CD14-positive monocyte (primary cell): ENCODE data around the gene BRIP1. TPM values are rescaled to one million over a fixed set of nuclear protein-coding genes. Genes with fewer than 3 reads are reported as not detected.
A peak's percentile ranks its signal among the peaks of the same experiment; 100 is the strongest.

Experiments
- DNase-seq, 3 donors: peaks; one replicate each; pipeline ENCODE4 v3.0.0-alpha.2; 2011 to 2022
- H2AFZ ChIP-seq: 2 replicates; pipeline ENCODE4 v1.6.0; 2012; ENCODE audit warnings: mild to moderate bottlenecking, low read depth, low read length, inconsistent platforms; ENCODE audit not compliant: insufficient read depth, poor library complexity, severe bottlenecking
- H3K27ac ChIP-seq, 2 donors: 1 replicate in 1 of 2; 2 replicates in 1 of 2; pipeline ENCODE4 v1.5.1; 2012 to 2013; ENCODE audit warnings: low read length in 2 of 2, control low read depth in 1 of 2, inconsistent platforms in 1 of 2, low read depth in 1 of 2, mild to moderate bottlenecking in 1 of 2
- H3K27me3 ChIP-seq, 2 donors: one replicate each; pipeline versions ENCODE4 v1.6.0 to v1.6.1; 2011 to 2013; ENCODE audit warnings: low read length in 2 of 2; ENCODE audit not compliant: control insufficient read depth in 2 of 2, insufficient read depth in 2 of 2
- H3K36me3 ChIP-seq, 2 donors: replicated peaks in 1 of 2; 1 replicate in 1 of 2; 2 replicates in 1 of 2; pipeline versions ENCODE4 v1.5.1 to v1.6.1; 2012 to 2013; ENCODE audit warnings: low read length in 2 of 2, control low read depth in 1 of 2, inconsistent platforms in 1 of 2, mild to moderate bottlenecking in 1 of 2; ENCODE audit not compliant: insufficient read depth in 2 of 2, control insufficient read depth in 1 of 2
- H3K4me1 ChIP-seq, 2 donors: 1 replicate in 1 of 2; 2 replicates in 1 of 2; pipeline versions ENCODE4 v1.5.1 to v1.6.1; 2012 to 2013; ENCODE audit warnings: low read length in 2 of 2, control low read depth in 1 of 2, inconsistent platforms in 1 of 2, mild to moderate bottlenecking in 1 of 2, moderate library complexity in 1 of 2; ENCODE audit not compliant: insufficient read depth in 2 of 2, control insufficient read depth in 1 of 2
- H3K4me2 ChIP-seq: replicated peaks from 2 replicates; pipeline ENCODE3; 2012; ENCODE audit warnings: low read length, moderate library complexity, mild to moderate bottlenecking; ENCODE audit not compliant: poor library complexity, severe bottlenecking; ENCODE audit errors: extremely low read depth
- H3K4me3 ChIP-seq, 3 experiments: fragments of 200-600 bp in 1 of 3; sonication (generic) in 1 of 3; replicated peaks in 1 of 3; 1 replicate in 2 of 3; 2 replicates in 1 of 3; pipeline ENCODE4 v1.5.1; 2011 to 2013; ENCODE audit warnings: low read length in 3 of 3, mild to moderate bottlenecking in 3 of 3, control low read depth in 2 of 3, low read depth in 2 of 3, inconsistent platforms in 1 of 3, moderate library complexity in 1 of 3
- H3K79me2 ChIP-seq: 2 replicates; pipeline ENCODE4 v1.6.0; 2012; ENCODE audit warnings: mild to moderate bottlenecking, control low read depth, inconsistent platforms, low read length, moderate library complexity; ENCODE audit not compliant: insufficient read depth
- H3K9ac ChIP-seq: 2 replicates; pipeline ENCODE4 v1.6.0; 2017; ENCODE audit warnings: low read length, mild to moderate bottlenecking; ENCODE audit not compliant: insufficient read depth, poor library complexity, severe bottlenecking
- H3K9me3 ChIP-seq, 2 donors: replicated peaks in 1 of 2; 1 replicate in 1 of 2; 2 replicates in 1 of 2; pipeline versions ENCODE4 v1.5.1 to v1.6.1; 2012 to 2013; ENCODE audit warnings: low read length in 2 of 2, control low read depth in 1 of 2; ENCODE audit not compliant: control insufficient read depth in 1 of 2, insufficient read depth in 1 of 2
- H4K20me1 ChIP-seq: 2 replicates; pipeline ENCODE4 v1.6.0; 2012; ENCODE audit warnings: mild to moderate bottlenecking, low read length, control low read depth, moderate library complexity; ENCODE audit not compliant: insufficient read depth
- H3K27ac Mint-ChIP-seq, 7 donors: one replicate each; pipeline ENCODE4 v1.8.0; 2020; ENCODE audit warnings: mild to moderate bottlenecking in 7 of 7, mixed read lengths in 7 of 7, moderate library complexity in 6 of 7, inconsistent platforms in 2 of 7
- H3K27me3 Mint-ChIP-seq, 3 donors: one replicate each; pipeline ENCODE4 v1.8.0; 2021 to 2022; ENCODE audit warnings: low read depth in 3 of 3, mild to moderate bottlenecking in 3 of 3, mixed read lengths in 3 of 3, moderate library complexity in 3 of 3, inconsistent platforms in 1 of 3
- H3K36me3 Mint-ChIP-seq, 2 donors: one replicate each; pipeline ENCODE4 v1.8.0; 2020; ENCODE audit warnings: mixed read lengths in 2 of 2, inconsistent platforms in 1 of 2, mild to moderate bottlenecking in 1 of 2
- H3K4me1 Mint-ChIP-seq: one replicate; pipeline ENCODE4 v1.8.0; 2020; ENCODE audit warnings: mild to moderate bottlenecking, mixed read lengths
- H3K4me3 Mint-ChIP-seq, 2 donors: one replicate each; pipeline ENCODE4 v1.8.0; 2020; ENCODE audit warnings: mild to moderate bottlenecking in 2 of 2, mixed read lengths in 2 of 2, moderate library complexity in 1 of 2
- H3K9me3 Mint-ChIP-seq, 7 donors: one replicate each; pipeline ENCODE4 v1.8.0; 2020 to 2022; ENCODE audit warnings: mixed read lengths in 7 of 7, mild to moderate bottlenecking in 6 of 7, moderate library complexity in 6 of 7, inconsistent platforms in 2 of 7
- CTCF ChIP-seq: fragments of 200-600 bp; IDR thresholded peaks from one replicate; pipeline ENCODE4 v1.8.0; 2022; ENCODE audit warnings: antibody characterized with exemption, mild to moderate bottlenecking
- WGBS: methylation state at CpG from one replicate; pipeline ENCODE4 v1.1.5; 2013; ENCODE audit warnings: missing lambda C conversion rate; ENCODE audit not compliant: insufficient coverage; 5-methylcytosine and 5-hydroxymethylcytosine counted together
- intact Hi-C, 2 donors: fragments of 100-400 bp; cut with micrococcal nuclease; formaldehyde crosslinking; loops; one replicate each; pipeline versions ENCODE4 v1.15.0 to v1.15.1; 2023
- polyA plus RNA-seq, 3 donors: library from polyadenylated mRNA; depleted of rRNA in 1 of 3; unstranded in 2 of 3; stranded (reverse) in 1 of 3; fragments of 300-500 nt in 2 of 3; fragments of >200 nt in 1 of 3; fragmentation: Illumina TruSeq in 2 of 3; gene quantifications; 1 replicate in 2 of 3; 2 replicates in 1 of 3; pipeline ENCODE4 v1.2.3, GENCODE V29; 2012 to 2021

The BRIP1 gene
- polyA plus RNA-seq, 3 donors = 0.11 to 0.12 TPM; not detected in 1

DNA sequence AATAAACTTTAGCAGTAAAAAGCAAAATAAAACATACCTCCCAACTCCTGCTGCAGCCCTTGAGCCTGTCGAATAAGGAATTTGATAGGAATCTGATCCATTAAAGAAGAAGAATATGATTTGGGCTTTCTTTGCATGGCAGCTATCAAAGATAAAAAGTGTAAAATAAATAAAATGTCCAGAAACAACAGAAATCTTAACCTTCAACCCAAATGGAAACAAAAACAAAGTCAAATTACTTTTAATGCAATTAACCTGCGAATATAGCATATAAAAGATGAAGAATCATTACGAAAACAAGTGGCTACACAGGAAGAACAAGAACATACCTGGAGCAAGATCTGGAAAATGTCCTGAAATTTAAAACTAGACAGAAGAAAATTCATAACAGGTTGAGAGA, 21.5 kb upstream of the BRIP1 start:
- no peaks in the 10 kb centered on the region for H3K9me3 Mint-ChIP-seq
- Histone ChIP-seq H3K4me1 (no peaks in the 10 kb centered on the region), H3K9ac (no peak overlapping the region), H3K27ac (no peak overlapping the region), H3K9me3 (no peaks in the 10 kb centered on the region), H3K79me2 (no peaks in the 10 kb centered on the region), H2AFZ (no peak overlapping the region), H4K20me1 (no peaks in the 10 kb centered on the region), H3K27me3 (no peaks in the 10 kb centered on the region), H3K4me2 (no peak overlapping the region), H3K4me3 (no peak overlapping the region), H3K36me3 (peaks cover 42 to 92% of the 10 kb centered on the region in 2 donors)
- H3K36me3 Mint-ChIP-seq = peaks cover 56 to 84% of the 10 kb centered on the region in 2 donors
- no peaks in the 10 kb centered on the region for H3K4me1 Mint-ChIP-seq
- no peak for TF ChIP-seq CTCF
- intact Hi-C loops = no loop called here
- H3K27me3 Mint-ChIP-seq = no peaks in the 10 kb centered on the region
- no CpG with 5 or more reads among the region's 3 CpGs for WGBS
- no peak overlapping the region for H3K4me3 Mint-ChIP-seq
- DNase-seq = no peak
- H3K27ac Mint-ChIP-seq = no peak overlapping the region

- no peak overlapping the region for H3K4me2 ChIP-seq
- Mint-ChIP-seq H3K4me3 (no peak overlapping the region), H3K27ac (peak overlapping the region in 1 of 7 donors; percentile 78), H3K27me3 (peaks cover 0 to 2% (median 0%) of the 10 kb centered on the region in 3 donors), H3K36me3 (peaks cover 50 to 86% of the 10 kb centered on the region in 2 donors), H3K4me1 (no peaks in the 10 kb centered on the region), H3K9me3 (no peaks in the 10 kb centered on the region)
- H3K4me3 ChIP-seq = no peak overlapping the region
- H3K79me2 ChIP-seq = no peaks in the 10 kb centered on the region
- H3K4me1 ChIP-seq = no peaks in the 10 kb centered on the region
- H2AFZ ChIP-seq = no peak overlapping the region
- H3K9ac ChIP-seq = no peak overlapping the region
- H3K36me3 ChIP-seq = peaks cover 35 to 97% of the 10 kb centered on the region in 2 donors
- no peaks in the 10 kb centered on the region for H4K20me1 ChIP-seq
- WGBS = no CpG with 5 or more reads among the region's 4 CpGs
- H3K27me3 ChIP-seq = no peaks in the 10 kb centered on the region
- no peak overlapping the region for H3K27ac ChIP-seq
- no peak for TF ChIP-seq CTCF
- DNase-seq = no peak
- intact Hi-C loops = no loop called here
- H3K9me3 ChIP-seq = no peaks in the 10 kb centered on the region
Observed at GRCh38 chr17:61880589-61881102, 17.3 kb upstream of the BRIP1 start.
